HCT116 (cell line): ENCODE measurements around the gene TMPRSS9. TPM values are rescaled to one million over a fixed set of nuclear protein-coding genes. Genes with fewer than 3 reads are reported as not detected.

Experiments
- ATAC-seq: fragments of 200-7000 bp; cut with Tn5 transposase; 2 replicates; pipeline ENCODE4 v1.9.1; 2020; ENCODE audit warnings: mild to moderate bottlenecking, moderate library complexity
- BruUV-seq: library from RNA; stranded (reverse); fragments of 400-500 nt; replicated peaks from 2 replicates; lab custom pipeline; 2021; lab: Mats Ljungman, UMichigan
- CTCF ChIA-PET: fragments of 300-600 bp; sonication (Branson Sonifier 250); formaldehyde crosslinking; loops from one replicate; lab custom pipeline; 2021; ENCODE audit warnings: antibody characterized with exemption; lab: Charles Lee
- POLR2A ChIA-PET: fragments of 300-600, 350-600 bp; sonication (Branson Sonifier 250); formaldehyde crosslinking; loops from one replicate; lab custom pipeline; 2021; ENCODE audit warnings: antibody characterized with exemption; lab: Charles Lee
- RAD21 ChIA-PET, 2 experiments: fragments of 300-600 bp; sonication (Branson Sonifier 250); formaldehyde crosslinking; loops; one replicate each; lab custom pipeline; 2023; ENCODE audit warnings: low total read pairs in 2 of 2; ENCODE audit not compliant: uncharacterized antibody in 2 of 2, unreplicated experiment in 2 of 2, low non-redundant PET in 1 of 2; lab: Charles Lee
- DNase-seq: peaks from one replicate; pipeline ENCODE4 v3.0.0-alpha.2; 2010; ENCODE audit warnings: low read depth, low spot score
- H2AFZ ChIP-seq: fragments of 200-600 bp; shearing (Covaris generic), sonication (generic); 2 replicates; pipeline ENCODE4 v1.6.1; 2017; ENCODE audit warnings: low read depth, mixed run types, mixed read lengths, antibody characterized with exemption, low read length; ENCODE audit not compliant: poor library complexity, severe bottlenecking
- H3K27ac ChIP-seq: 2 replicates; pipeline ENCODE4 v1.5.1; 2012; ENCODE audit warnings: low read depth, low read length
- H3K27me3 ChIP-seq: fragments of 200-600 bp; sonication (generic); 2 replicates; pipeline ENCODE4 v1.6.1; 2016; ENCODE audit warnings: mixed run types, low read length, mixed read lengths; ENCODE audit not compliant: insufficient read depth
- H3K36me3 ChIP-seq, 2 experiments: fragments of 200-500 bp in 1 of 2; fragments of 200-600 bp in 1 of 2; sonication (Bioruptor generic) in 1 of 2; sonication (generic) in 1 of 2; 2 replicates each; pipeline versions ENCODE4 v1.5.1 to v1.6.1; 2014 to 2016; ENCODE audit warnings: low read length in 2 of 2, inconsistent platforms in 1 of 2, mixed read lengths in 1 of 2, mixed run types in 1 of 2; ENCODE audit not compliant: insufficient read depth in 2 of 2, control insufficient read depth in 1 of 2
- H3K4me1 ChIP-seq, 2 experiments: fragments of 200-600 bp in 1 of 2; sonication (generic) in 1 of 2; 2 replicates each; pipeline versions ENCODE4 v1.5.1 to v1.6.1; 2012 to 2017; ENCODE audit warnings: low read length in 2 of 2, inconsistent platforms in 1 of 2, mild to moderate bottlenecking in 1 of 2, mixed read lengths in 1 of 2, mixed run types in 1 of 2, moderate library complexity in 1 of 2; ENCODE audit not compliant: insufficient read depth in 2 of 2, control insufficient read depth in 1 of 2
- H3K4me2 ChIP-seq: fragments of 200-600 bp; sonication (generic); 2 replicates; pipeline ENCODE4 v1.6.1; 2017; ENCODE audit warnings: mixed run types, low read length, mixed read lengths
- H3K4me3 ChIP-seq, 2 experiments: fragments of 200-600 bp in 1 of 2; sonication (generic) in 1 of 2; replicated peaks in 1 of 2; 2 replicates each; pipeline ENCODE4 v1.5.1; 2011 to 2016; ENCODE audit warnings: low read length in 2 of 2, control low read depth in 1 of 2, low read depth in 1 of 2, mild to moderate bottlenecking in 1 of 2, mixed read lengths in 1 of 2, mixed run types in 1 of 2
- H3K79me2 ChIP-seq: fragments of 200-600 bp; sonication (generic); 2 replicates; pipeline ENCODE4 v1.6.1; 2017; ENCODE audit warnings: mild to moderate bottlenecking, mixed run types, low read length, moderate library complexity, mixed read lengths; ENCODE audit not compliant: insufficient read depth
- H3K9ac ChIP-seq: fragments of 200-600 bp; sonication (generic); 2 replicates; pipeline ENCODE4 v1.6.1; 2016; ENCODE audit warnings: low read length, mixed read lengths
- H3K9me2 ChIP-seq: fragments of 200-600 bp; sonication (generic), shearing (Covaris generic); 2 replicates; pipeline ENCODE4 v1.6.1; 2017; ENCODE audit warnings: mixed run types, mild to moderate bottlenecking, moderate library complexity; ENCODE audit not compliant: insufficient read depth
- H3K9me3 ChIP-seq, 2 experiments: fragments of 200-500 bp in 1 of 2; fragments of 200-600 bp in 1 of 2; sonication (Bioruptor generic) in 1 of 2; sonication (generic) in 1 of 2; 2 replicates each; pipeline ENCODE4 v1.6.1; 2014 to 2017; ENCODE audit warnings: low read length in 2 of 2, mixed read lengths in 2 of 2, inconsistent platforms in 1 of 2, low read depth in 1 of 2, mild to moderate bottlenecking in 1 of 2, mixed run types in 1 of 2, moderate library complexity in 1 of 2; ENCODE audit not compliant: control insufficient read depth in 1 of 2, insufficient read depth in 1 of 2
- H4K20me1 ChIP-seq: fragments of 200-600 bp; sonication (generic), shearing (Covaris generic); 2 replicates; pipeline ENCODE4 v1.6.1; 2017; ENCODE audit warnings: mixed run types, mild to moderate bottlenecking, moderate library complexity; ENCODE audit not compliant: insufficient read depth
- POLR2A ChIP-seq: IDR thresholded peaks from 2 replicates; pipeline ENCODE4 v1.7.0; 2011; ENCODE audit warnings: borderline replicate concordance; ENCODE audit not compliant: insufficient read depth, insufficient read length; ENCODE audit errors: extremely low read depth
- SIN3A ChIP-seq: IDR thresholded peaks from 2 replicates; pipeline ENCODE4 v1.6.1; 2012; ENCODE audit warnings: low read depth
- SP1 ChIP-seq: IDR thresholded peaks from 2 replicates; pipeline ENCODE4 v1.6.1; 2012; ENCODE audit warnings: low read depth
- ZFX ChIP-seq: fragments of 450-650 bp; IDR thresholded peaks from 2 replicates; pipeline ENCODE4 v1.6.1; 2017
- intact Hi-C: fragments of 100-400 bp; cut with micrococcal nuclease; formaldehyde crosslinking; loops from 2 replicates; pipeline ENCODE4 v1.10.0; 2022
- total RNA-seq: library from RNA; stranded (reverse); gene quantifications from one replicate; pipeline ENCODE4 v1.2.1, GENCODE V29; 2021; ENCODE audit not compliant: unreplicated experiment
- TF ChIP-seq, protein P1 (sequence below), 3 experiments: fragments of 200-600 bp in 1 of 3; sonication (generic) in 1 of 3; IDR thresholded peaks in 2 of 3; conservative IDR thresholded peaks in 1 of 3; 2 replicates each; pipeline ENCODE4 v1.5.1; 2012 to 2017; ENCODE audit warnings: low read depth in 2 of 3, low read length in 2 of 3, antibody characterized with exemption in 1 of 3, borderline replicate concordance in 1 of 3, control low read depth in 1 of 3, mild to moderate bottlenecking in 1 of 3, mixed read lengths in 1 of 3, mixed run types in 1 of 3, moderate library complexity in 1 of 3; ENCODE audit not compliant: insufficient read depth in 1 of 3

TMPRSS9 gene
- total RNA-seq, 1 experiment from 2014 or later = not detected

DNA sequence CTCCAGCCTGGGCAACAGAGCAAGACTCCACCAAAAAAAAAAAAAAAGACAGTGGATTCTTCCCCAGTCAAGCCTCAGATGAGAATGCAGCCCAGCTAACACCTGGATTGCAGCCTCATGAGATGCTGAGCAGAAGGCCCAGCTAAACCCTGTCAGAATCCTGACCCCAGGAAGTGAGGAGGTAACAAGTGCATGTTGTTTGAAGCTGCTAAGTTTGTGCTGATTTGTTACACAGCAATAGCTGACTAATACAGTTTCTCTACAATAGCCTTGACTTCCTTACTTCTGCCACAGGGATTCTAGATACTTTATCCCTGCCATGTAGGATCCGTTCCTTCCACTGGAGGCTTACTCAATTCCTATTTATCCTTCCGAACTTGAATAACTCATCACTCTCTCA, 20.5 kb downstream of the TMPRSS9 start:
- no peak for TF ChIP-seq ZFX
- TF ChIP-seq, protein P1, sequence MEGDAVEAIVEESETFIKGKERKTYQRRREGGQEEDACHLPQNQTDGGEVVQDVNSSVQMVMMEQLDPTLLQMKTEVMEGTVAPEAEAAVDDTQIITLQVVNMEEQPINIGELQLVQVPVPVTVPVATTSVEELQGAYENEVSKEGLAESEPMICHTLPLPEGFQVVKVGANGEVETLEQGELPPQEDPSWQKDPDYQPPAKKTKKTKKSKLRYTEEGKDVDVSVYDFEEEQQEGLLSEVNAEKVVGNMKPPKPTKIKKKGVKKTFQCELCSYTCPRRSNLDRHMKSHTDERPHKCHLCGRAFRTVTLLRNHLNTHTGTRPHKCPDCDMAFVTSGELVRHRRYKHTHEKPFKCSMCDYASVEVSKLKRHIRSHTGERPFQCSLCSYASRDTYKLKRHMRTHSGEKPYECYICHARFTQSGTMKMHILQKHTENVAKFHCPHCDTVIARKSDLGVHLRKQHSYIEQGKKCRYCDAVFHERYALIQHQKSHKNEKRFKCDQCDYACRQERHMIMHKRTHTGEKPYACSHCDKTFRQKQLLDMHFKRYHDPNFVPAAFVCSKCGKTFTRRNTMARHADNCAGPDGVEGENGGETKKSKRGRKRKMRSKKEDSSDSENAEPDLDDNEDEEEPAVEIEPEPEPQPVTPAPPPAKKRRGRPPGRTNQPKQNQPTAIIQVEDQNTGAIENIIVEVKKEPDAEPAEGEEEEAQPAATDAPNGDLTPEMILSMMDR (IDR thresholded peaks at IDR 0.05 in 2 of 3, conservative IDR thresholded peaks at IDR 0.05 in 1 of 3; ENCODE audit: borderline replicate concordance in 1 of 3, insufficient read depth in 1 of 3, low read depth in 2 of 3, low read length in 2 of 3) = no peak
- TF ChIP-seq POLR2A = no peak
- CTCF ChIA-PET = no interaction called here

DNA sequence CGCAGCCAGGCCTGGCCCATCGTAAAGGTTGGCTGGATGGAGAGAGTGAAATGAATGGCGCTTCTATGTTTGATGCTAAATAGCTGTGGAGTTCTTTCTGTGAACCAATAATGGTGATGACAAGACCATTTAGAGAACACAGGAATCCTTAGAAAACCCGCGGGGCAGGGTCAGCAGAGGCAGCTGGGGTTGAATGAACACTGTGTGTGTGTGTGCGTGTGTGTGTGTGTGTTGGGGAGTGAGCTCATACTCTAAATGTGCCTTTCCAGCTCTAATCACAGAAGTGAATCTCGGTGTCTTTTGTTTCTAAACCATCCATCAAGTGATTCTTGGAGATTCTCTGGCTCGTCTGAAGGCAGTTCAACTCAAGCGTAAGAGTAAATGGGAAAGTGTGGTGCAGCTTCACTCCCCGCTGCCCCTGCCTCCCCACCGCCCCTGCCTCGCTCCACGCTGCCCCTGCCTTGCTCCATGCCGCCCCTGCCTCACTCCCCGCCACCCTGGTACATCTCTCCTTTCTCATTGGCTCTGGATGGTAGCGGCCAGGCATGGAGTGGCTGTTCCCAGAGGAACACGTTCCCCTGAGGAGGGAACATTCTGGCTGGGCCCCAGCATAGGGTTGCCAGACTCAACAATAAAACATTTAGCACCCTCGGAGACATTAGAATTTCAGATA, 21.2 kb downstream of the TMPRSS9 start:
- H3K36me3 ChIP-seq = no peaks in the 10 kb centered on the region
- H3K9me2 ChIP-seq = no peaks in the 10 kb centered on the region
- no peak overlapping the region for H2AFZ ChIP-seq
- no peak overlapping the region for H3K9ac ChIP-seq
- DNase-seq = no peak
- BruUV-seq = no TSS peak
- TF ChIP-seq SIN3A (no peak), SP1 (no peak)
- TF ChIP-seq, all 23 proteins: peak for 0
- RAD21 ChIA-PET = no interaction called here
- POLR2A ChIA-PET = no interaction called here
- Histone ChIP-seq H3K27me3 (no peaks in the 10 kb centered on the region), H4K20me1 (no peaks in the 10 kb centered on the region), H3K27ac (no peak overlapping the region), H3K4me1 (peaks cover 18 to 32% of the 10 kb centered on the region in 2 experiments), H3K4me2 (no peak overlapping the region), H3K9me3 (peaks cover 4 to 9% of the 10 kb centered on the region in 2 experiments; a peak in 2 of 4 replicates), H3K79me2 (no peaks in the 10 kb centered on the region), H3K4me3 (no peak overlapping the region)
- ATAC-seq = no peak
- intact Hi-C loops = loop anchor here (10.0 kb wide), 1 partner anchor 226 kb away; the partner anchor contains the start of gene AP3D1
- CTCF ChIA-PET = no interaction called here

More for the DNA sequence above, 20.5 kb downstream of the TMPRSS9 start:
- H3K4me3 ChIP-seq = no peak overlapping the region
- no peaks in the 10 kb centered on the region for H3K36me3 ChIP-seq
- no TSS peak for BruUV-seq
- no peak for ATAC-seq
- no peaks in the 10 kb centered on the region for H3K27me3 ChIP-seq
- no peaks in the 10 kb centered on the region for H3K9me2 ChIP-seq
- ChIA-PET POLR2A (no interaction called here), RAD21 (no interaction called here)
- no peaks in the 10 kb centered on the region for H4K20me1 ChIP-seq
- DNase-seq = no peak
- no peaks in the 10 kb centered on the region for H3K79me2 ChIP-seq
- H3K4me1 ChIP-seq = peaks cover 12 to 27% of the 10 kb centered on the region in 2 experiments
- intact Hi-C loops = loop anchor here (10.0 kb wide), 1 partner anchor 226 kb away; the partner anchor contains the start of gene AP3D1
- no peak overlapping the region for H3K9ac ChIP-seq
- H3K4me2 ChIP-seq = no peak overlapping the region
- no peak overlapping the region for H2AFZ ChIP-seq
- peaks cover 4 to 9% of the 10 kb centered on the region in 2 experiments; a peak in 2 of 4 replicates for H3K9me3 ChIP-seq
- no peak overlapping the region for H3K27ac ChIP-seq
